A673 (cell line): Measurements from ENCODE around the gene AHCY. TPM values are rescaled to one million over a fixed set of nuclear protein-coding genes. Genes with fewer than 3 reads are reported as not detected.
"Not testable (repeated sequence)": the region's sequence is repeated elsewhere in the genome, so short reads cannot be mapped to it uniquely, and the experiment has no call there.

Experiments used
- BruUV-seq: library from RNA; stranded (reverse); fragments of 400-500 nt; replicated peaks from 2 replicates; lab custom pipeline; 2021; lab: Mats Ljungman, UMichigan
- CTCF ChIA-PET: fragments of 300-600 bp; sonication (Branson Sonifier 250); formaldehyde crosslinking; loops from one replicate; lab custom pipeline; 2022; ENCODE audit warnings: antibody characterized with exemption; lab: Charles Lee
- POLR2A ChIA-PET: fragments of 300-600 bp; sonication (Branson Sonifier 250); formaldehyde crosslinking; loops from one replicate; lab custom pipeline; 2022; ENCODE audit warnings: antibody characterized with exemption; ENCODE audit not compliant: low non-redundant PET; lab: Charles Lee
- DNase-seq: peaks from one replicate; pipeline ENCODE4 v3.0.0-alpha.2; 2015; ENCODE audit warnings: low spot score
- H3K27ac ChIP-seq: fragments of 200-600 bp; sonication (generic); 2 replicates; pipeline ENCODE4 v1.5.1; 2016; ENCODE audit warnings: mixed run types, low read depth, mild to moderate bottlenecking, mixed read lengths, antibody characterized with exemption, low read length; ENCODE audit not compliant: poor library complexity, severe bottlenecking
- H3K27me3 ChIP-seq: fragments of 200-600 bp; sonication (generic); replicated peaks from 2 replicates; pipeline ENCODE4 v1.6.1; 2017; ENCODE audit warnings: mixed run types, low read depth, mild to moderate bottlenecking, mixed read lengths, antibody characterized with exemption, low read length; ENCODE audit not compliant: insufficient read depth, poor library complexity
- H3K36me3 ChIP-seq: fragments of 200-600 bp; sonication (generic); 2 replicates; pipeline ENCODE4 v1.6.1; 2016; ENCODE audit warnings: mixed run types, mild to moderate bottlenecking, mixed read lengths, antibody characterized with exemption, low read length; ENCODE audit not compliant: insufficient read depth, poor library complexity, severe bottlenecking
- H3K4me1 ChIP-seq: fragments of 200-600 bp; sonication (generic); 2 replicates; pipeline ENCODE4 v1.6.1; 2017; ENCODE audit warnings: mixed run types, mild to moderate bottlenecking, mixed read lengths, antibody characterized with exemption, low read length; ENCODE audit not compliant: insufficient read depth, poor library complexity, severe bottlenecking
- H3K4me3 ChIP-seq: fragments of 200-600 bp; sonication (generic); 2 replicates; pipeline ENCODE4 v1.5.1; 2016; ENCODE audit warnings: low read depth, mixed run types, mild to moderate bottlenecking, mixed read lengths, low read length; ENCODE audit not compliant: poor library complexity, severe bottlenecking
- H3K9me3 ChIP-seq: fragments of 200-600 bp; sonication (generic); 2 replicates; pipeline ENCODE4 v1.6.1; 2016; ENCODE audit warnings: mixed run types, low read depth, mild to moderate bottlenecking, mixed read lengths, antibody characterized with exemption, low read length; ENCODE audit not compliant: poor library complexity, severe bottlenecking
- EZH2 ChIP-seq: fragments of 200-600 bp; sonication (generic); IDR thresholded peaks from 2 replicates; pipeline ENCODE4 v1.6.1; 2017; ENCODE audit warnings: borderline replicate concordance, low read depth, mild to moderate bottlenecking, mixed read lengths, antibody characterized with exemption, low read length; ENCODE audit not compliant: poor library complexity, severe bottlenecking
- intact Hi-C: fragments of 100-400 bp; cut with micrococcal nuclease; formaldehyde crosslinking; loops from one replicate; pipeline ENCODE4 v1.10.0; 2022; ENCODE audit not compliant: unreplicated experiment
- total RNA-seq: library from RNA; stranded (reverse); gene quantifications from 2 replicates; pipeline ENCODE4 v1.2.3, GENCODE V29; 2021
- TF ChIP-seq, protein P1 (sequence below): fragments of 300-800, 200-600 bp; sonication (generic); conservative IDR thresholded peaks from 2 replicates; pipeline ENCODE4 v1.5.1; 2017; ENCODE audit warnings: low read depth, mild to moderate bottlenecking, antibody characterized with exemption, low read length, moderate library complexity, mixed read lengths

The AHCY gene
- total RNA-seq, 1 experiment from 2014 or later = 284 TPM

DNA sequence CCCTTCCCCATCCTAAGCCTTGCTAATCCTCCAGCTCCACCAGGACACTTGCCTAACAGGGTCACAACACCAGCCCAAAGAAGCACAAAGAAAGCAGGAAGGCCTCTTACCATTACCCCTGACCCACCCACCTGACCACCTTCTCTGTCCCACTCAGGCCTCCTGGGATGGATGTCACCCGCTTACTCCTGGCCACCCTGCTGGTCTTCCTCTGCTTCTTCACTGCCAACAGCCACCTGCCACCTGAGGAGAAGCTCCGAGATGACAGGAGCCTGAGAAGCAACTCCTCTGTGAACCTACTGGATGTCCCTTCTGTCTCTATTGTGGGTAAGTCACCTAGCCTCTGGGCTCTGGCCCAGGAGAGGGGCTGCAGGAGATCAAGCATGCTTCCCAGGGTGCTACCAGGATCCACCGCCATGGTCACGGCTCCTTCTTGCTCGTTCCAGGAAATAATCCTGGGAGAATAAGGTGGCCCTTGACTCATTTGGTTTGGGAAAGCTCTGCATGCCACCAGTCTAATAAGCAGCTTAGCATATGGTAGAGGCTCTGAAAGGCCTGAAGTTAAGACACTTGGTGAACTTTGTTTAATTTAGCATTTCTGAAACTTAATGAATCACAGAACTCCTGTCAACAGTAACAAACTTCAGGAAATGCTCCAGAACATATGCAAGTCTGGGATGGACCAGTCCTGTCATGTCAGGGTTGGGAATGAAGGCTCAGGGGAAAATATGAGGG lies 42.8 kb downstream of the AHCY start:
- Histone ChIP-seq H3K4me3 (no peak overlapping the region), H3K27ac (no peak overlapping the region), H3K4me1 (no peaks in the 10 kb centered on the region), H3K36me3 (no peaks in the 10 kb centered on the region), H3K9me3 (no peaks in the 10 kb centered on the region), H3K27me3 (no peaks in the 10 kb centered on the region)
- POLR2A ChIA-PET = interaction anchor here (0.7 kb wide), 1 partner anchor 192 kb away, joined by 12 read pairs; no protein-coding TSS in a partner anchor
- TF ChIP-seq, protein P1, sequence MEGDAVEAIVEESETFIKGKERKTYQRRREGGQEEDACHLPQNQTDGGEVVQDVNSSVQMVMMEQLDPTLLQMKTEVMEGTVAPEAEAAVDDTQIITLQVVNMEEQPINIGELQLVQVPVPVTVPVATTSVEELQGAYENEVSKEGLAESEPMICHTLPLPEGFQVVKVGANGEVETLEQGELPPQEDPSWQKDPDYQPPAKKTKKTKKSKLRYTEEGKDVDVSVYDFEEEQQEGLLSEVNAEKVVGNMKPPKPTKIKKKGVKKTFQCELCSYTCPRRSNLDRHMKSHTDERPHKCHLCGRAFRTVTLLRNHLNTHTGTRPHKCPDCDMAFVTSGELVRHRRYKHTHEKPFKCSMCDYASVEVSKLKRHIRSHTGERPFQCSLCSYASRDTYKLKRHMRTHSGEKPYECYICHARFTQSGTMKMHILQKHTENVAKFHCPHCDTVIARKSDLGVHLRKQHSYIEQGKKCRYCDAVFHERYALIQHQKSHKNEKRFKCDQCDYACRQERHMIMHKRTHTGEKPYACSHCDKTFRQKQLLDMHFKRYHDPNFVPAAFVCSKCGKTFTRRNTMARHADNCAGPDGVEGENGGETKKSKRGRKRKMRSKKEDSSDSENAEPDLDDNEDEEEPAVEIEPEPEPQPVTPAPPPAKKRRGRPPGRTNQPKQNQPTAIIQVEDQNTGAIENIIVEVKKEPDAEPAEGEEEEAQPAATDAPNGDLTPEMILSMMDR = no peak
- TF ChIP-seq EZH2 = no peak
- CTCF ChIA-PET = no interaction called here
- no peak for DNase-seq
- BruUV-seq = no TSS peak
- intact Hi-C loops = no loop called here

DNA sequence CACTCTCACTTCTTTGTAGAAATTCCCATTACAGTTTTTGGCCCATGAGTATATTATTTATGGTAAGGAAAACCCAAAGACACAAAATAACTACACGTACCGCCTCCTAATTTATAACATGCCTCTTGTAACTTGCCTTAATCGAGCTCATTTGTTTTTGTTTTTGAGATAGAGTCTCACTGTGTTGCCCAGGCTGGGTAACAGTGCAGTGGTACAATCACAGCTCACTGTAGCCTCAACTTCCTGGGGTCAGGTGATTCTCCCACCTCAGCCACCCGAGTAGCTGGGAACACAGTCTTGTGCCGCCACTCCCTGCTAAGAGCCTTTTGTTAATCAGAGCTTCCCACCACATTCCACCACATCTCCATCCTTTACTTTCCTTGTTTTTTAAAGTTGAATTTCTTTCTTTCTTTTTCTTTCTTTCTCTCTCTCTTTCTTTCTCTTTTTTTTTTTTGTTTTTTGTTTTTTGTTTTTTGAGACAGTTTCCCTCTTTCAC lies 46.5 kb downstream of the AHCY start:
- H3K9me3 ChIP-seq = no peaks in the 10 kb centered on the region
- intact Hi-C loops = no loop called here
- H3K4me1 ChIP-seq = no peaks in the 10 kb centered on the region
- no peak overlapping the region for H3K4me3 ChIP-seq
- CTCF ChIA-PET = interaction anchor here (1.4 kb wide), 1 partner anchor 66 kb away, joined by 4 read pairs; no protein-coding TSS in a partner anchor
- H3K27me3 ChIP-seq = no peaks in the 10 kb centered on the region
- BruUV-seq = no TSS peak
- no peaks in the 10 kb centered on the region for H3K36me3 ChIP-seq
- no peak for DNase-seq
- no peak overlapping the region for H3K27ac ChIP-seq
- TF ChIP-seq EZH2 = no peak
- TF ChIP-seq, protein P1 = no peak
- POLR2A ChIA-PET = interaction anchor here (0.6 kb wide), 1 partner anchor 11 kb away, joined by 20 read pairs; no protein-coding TSS in a partner anchor

DNA sequence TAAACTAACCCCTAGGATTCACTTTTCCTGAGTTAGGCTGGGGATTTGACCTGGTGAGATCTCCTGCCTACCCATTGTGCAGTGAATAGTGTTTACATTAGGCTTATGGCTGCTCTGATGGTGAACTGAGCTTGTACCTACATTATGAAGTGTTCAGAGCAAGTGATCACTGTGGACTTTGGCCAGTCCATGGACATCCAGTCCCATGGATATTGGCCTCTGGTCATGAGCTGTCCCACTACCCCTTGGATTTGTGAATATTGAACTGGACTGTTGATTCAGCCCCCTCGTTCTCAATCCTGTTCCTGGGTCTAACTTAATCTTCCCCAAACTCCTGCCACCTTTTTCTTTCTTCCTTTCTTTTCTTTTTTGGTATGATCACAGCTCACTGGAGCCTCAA lies 48.2 kb downstream of the AHCY start:
- Histone ChIP-seq H3K4me3 (no peak overlapping the region), H3K9me3 (no peaks in the 10 kb centered on the region), H3K27ac (no peak overlapping the region), H3K36me3 (no peaks in the 10 kb centered on the region), H3K27me3 (no peaks in the 10 kb centered on the region), H3K4me1 (no peaks in the 10 kb centered on the region)
- CTCF ChIA-PET = interaction anchor here (0.5 to 0.6 kb wide), 2 partner anchors 54 to 108 kb away, joined by 5 to 9 read pairs; partner anchors contain the start of gene ITCH
- TF ChIP-seq, protein P1 = no peak
- TF ChIP-seq EZH2 = no peak
- POLR2A ChIA-PET = no interaction called here
- no TSS peak for BruUV-seq
- DNase-seq = no peak
- intact Hi-C loops = no loop called here

DNA sequence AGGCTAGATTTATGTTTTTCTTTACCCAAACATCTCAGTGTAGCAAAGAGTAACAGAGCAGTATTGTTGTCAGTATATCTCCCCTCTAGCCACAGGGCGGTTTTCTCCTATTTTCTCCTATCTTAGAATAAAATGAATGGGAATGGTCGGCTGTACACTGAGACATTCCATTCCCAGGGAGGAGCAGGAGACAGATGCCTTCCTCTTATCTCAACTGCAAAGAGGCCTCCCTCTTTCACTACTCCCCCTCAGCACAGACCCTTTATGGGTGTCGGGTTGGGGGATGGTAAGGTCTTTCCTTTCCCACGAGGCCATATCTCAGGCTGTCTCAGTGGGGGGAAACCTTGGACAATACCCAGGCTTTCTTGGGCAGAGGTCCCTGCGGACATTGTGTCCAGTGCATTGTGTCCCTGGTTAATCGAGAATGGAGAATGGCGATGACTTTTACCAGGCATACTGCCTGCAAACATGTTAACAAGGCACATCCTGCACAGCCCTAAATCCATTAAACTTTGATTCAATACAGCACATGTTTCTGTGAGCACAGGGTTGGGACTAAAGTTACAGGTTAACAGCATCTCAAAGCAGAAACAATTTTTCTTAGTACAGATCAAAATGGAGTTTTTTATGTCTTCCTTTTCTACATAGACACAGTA lies 50.6 kb downstream of the AHCY start:
- H3K9me3 ChIP-seq, H3K27me3 ChIP-seq, POLR2A ChIA-PET, CTCF ChIA-PET, H3K27ac ChIP-seq, H3K36me3 ChIP-seq, DNase-seq, H3K4me3 ChIP-seq, BruUV-seq, intact Hi-C loops, H3K4me1 ChIP-seq: not testable (repeated sequence)
